Testis (tissue), 2 donors: ENCODE data around the gene ELMO2.

Source experiments
- POLR2A ChIP-seq: fragments of 450-650 bp; IDR thresholded peaks from one replicate; pipeline ENCODE4 v1.6.1; 2017; ENCODE audit warnings: antibody characterized with exemption, mild to moderate bottlenecking, moderate library complexity
- TF ChIP-seq, protein P1 (sequence below), 3 experiments: fragments of 450-650 bp in 2 of 3; fragments of 200-600 bp in 1 of 3; sonication (generic) in 1 of 3; IDR thresholded peaks; one replicate each; pipeline ENCODE4 v1.5.1; 2016 to 2019; ENCODE audit warnings: antibody characterized with exemption in 3 of 3, mild to moderate bottlenecking in 2 of 3, moderate library complexity in 1 of 3

DNA sequence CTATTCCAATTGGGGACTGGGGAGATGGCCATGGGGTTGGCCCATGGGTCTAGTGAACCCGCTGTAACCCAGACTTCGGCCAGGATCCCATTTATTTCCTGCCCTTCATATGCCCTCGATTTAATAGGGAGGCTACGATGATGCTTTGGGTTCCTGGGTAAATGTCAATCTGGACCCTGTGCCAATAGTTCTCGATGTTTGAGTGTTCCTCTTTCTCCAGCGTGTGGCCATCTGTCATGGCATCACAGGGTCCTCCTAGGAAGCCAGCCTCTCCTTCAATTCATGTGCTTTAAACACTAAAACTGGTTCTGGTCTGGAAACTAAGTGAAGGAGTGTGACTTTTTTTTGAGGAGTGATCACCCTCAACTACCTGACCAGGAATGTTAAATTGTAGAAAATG is 28.7 kb upstream of the ELMO2 start:
- TF ChIP-seq, protein P1, sequence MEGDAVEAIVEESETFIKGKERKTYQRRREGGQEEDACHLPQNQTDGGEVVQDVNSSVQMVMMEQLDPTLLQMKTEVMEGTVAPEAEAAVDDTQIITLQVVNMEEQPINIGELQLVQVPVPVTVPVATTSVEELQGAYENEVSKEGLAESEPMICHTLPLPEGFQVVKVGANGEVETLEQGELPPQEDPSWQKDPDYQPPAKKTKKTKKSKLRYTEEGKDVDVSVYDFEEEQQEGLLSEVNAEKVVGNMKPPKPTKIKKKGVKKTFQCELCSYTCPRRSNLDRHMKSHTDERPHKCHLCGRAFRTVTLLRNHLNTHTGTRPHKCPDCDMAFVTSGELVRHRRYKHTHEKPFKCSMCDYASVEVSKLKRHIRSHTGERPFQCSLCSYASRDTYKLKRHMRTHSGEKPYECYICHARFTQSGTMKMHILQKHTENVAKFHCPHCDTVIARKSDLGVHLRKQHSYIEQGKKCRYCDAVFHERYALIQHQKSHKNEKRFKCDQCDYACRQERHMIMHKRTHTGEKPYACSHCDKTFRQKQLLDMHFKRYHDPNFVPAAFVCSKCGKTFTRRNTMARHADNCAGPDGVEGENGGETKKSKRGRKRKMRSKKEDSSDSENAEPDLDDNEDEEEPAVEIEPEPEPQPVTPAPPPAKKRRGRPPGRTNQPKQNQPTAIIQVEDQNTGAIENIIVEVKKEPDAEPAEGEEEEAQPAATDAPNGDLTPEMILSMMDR (IDR thresholded peaks at IDR 0.05) = no peak
- no peak for TF ChIP-seq POLR2A
